ENCODE measurements around the gene GREM2. TPM values are rescaled to one million over a fixed set of nuclear protein-coding genes. Genes with fewer than 3 reads are reported as not detected.

GREM2 gene
- total and polyA plus RNA-seq, 2 experiments from 2014 or later: 0.18 to 0.21 TPM

GRCh38 chr1:240611228-240611618, 732 bp downstream of the GREM2 start:
- H3K27ac ChIP-seq (ENCODE audit: low read depth): no peak overlapping the region
- no peaks in the 10 kb centered on the region for H3K9me2 ChIP-seq (ENCODE audit: insufficient read depth)
- peak overlapping the region; percentile 89 for H2AFZ ChIP-seq
- peaks cover 19% of the 10 kb centered on the region for H3K27me3 ChIP-seq (ENCODE audit: insufficient read depth)
- H3K79me2 ChIP-seq (replicated peaks; ENCODE audit: insufficient read depth): no peaks in the 10 kb centered on the region
- ATAC-seq: peak; percentile 16
- no peak overlapping the region for H3K27ac Mint-ChIP-seq
- no peaks in the 10 kb centered on the region; the same call in 1 of the 2 replicates for H3F3A ChIP-seq (replicated peaks; ENCODE audit: low read depth)
- H3K36me3 Mint-ChIP-seq (ENCODE audit: low read depth): no peaks in the 10 kb centered on the region
- H3K4me3 ChIP-seq: peak overlapping the region; percentile 72
- H4K20me1 ChIP-seq (replicated peaks; ENCODE audit: insufficient read depth): no peaks in the 10 kb centered on the region
- H3K9me3 Mint-ChIP-seq: no peaks in the 10 kb centered on the region; the same call in 2 of the 3 replicates
- peaks cover 47% of the 10 kb centered on the region for H3K4me1 Mint-ChIP-seq
- H3K4me1 ChIP-seq (ENCODE audit: insufficient read depth): peaks cover 54% of the 10 kb centered on the region
- peak overlapping the region; percentile 85 for H3K4me3 Mint-ChIP-seq
- TF ChIP-seq NANOG (IDR thresholded peaks at IDR 0.05; ENCODE audit: borderline replicate concordance) (no peak), EZH2 (IDR thresholded peaks at IDR 0.05; ENCODE audit: low read depth, unreplicated experiment) (no peak), JUNB (IDR thresholded peaks at IDR 0.05; ENCODE audit: unreplicated experiment) (no peak), ZNF462 (CRISPR knock-in tag; IDR thresholded peaks at IDR 0.05) (no peak), POLR2AphosphoS5 (IDR thresholded peaks at IDR 0.05; ENCODE audit: low read depth) (no peak), EZH2phosphoT487 (IDR thresholded peaks at IDR 0.05; ENCODE audit: unreplicated experiment) (no peak), REST (IDR thresholded peaks at IDR 0.05; ENCODE audit: unreplicated experiment) (no peak), STAT1 (IDR thresholded peaks at IDR 0.05; ENCODE audit: unreplicated experiment) (no peak)
- peaks cover 13% of the 10 kb centered on the region for H3K27me3 Mint-ChIP-seq (ENCODE audit: insufficient read depth, low read depth, poor library complexity)
- H3K36me3 ChIP-seq (ENCODE audit: insufficient read depth): no peaks in the 10 kb centered on the region
- peak overlapping the region; percentile 91 for H3K4me2 ChIP-seq
- DNase-seq (ENCODE audit: low spot score): peak; percentile 10
